Kidney (tissue), 14 donors: Measurements from ENCODE around the gene MSANTD1. TPM values are rescaled to one million over a fixed set of nuclear protein-coding genes. Genes with fewer than 3 reads are reported as not detected.

Experiments used
- DNase-seq, 5 donors: peaks; one replicate each; pipeline ENCODE4 v3.0.0-alpha.2; 2013 to 2020
- FAIRE-seq: peaks from 2 replicates; lab custom pipeline; 2012; peaks lifted over from hg19 to GRCh38; lab: Jason Lieb, UNC
- H3K27ac ChIP-seq, 2 donors: one replicate each; pipeline ENCODE4 v1.7.0; 2013; ENCODE audit warnings: low read depth in 2 of 2, low read length in 2 of 2, inconsistent platforms in 1 of 2
- H3K27me3 ChIP-seq: one replicate; pipeline ENCODE4 v1.7.1; 2013; ENCODE audit warnings: low read length, inconsistent platforms; ENCODE audit not compliant: control insufficient read depth, insufficient read depth
- H3K36me3 ChIP-seq, 3 donors: one replicate each; pipeline versions ENCODE4 v1.7.0 to v1.7.1; 2013; ENCODE audit warnings: low read length in 3 of 3, control low read depth in 1 of 3, inconsistent platforms in 1 of 3; ENCODE audit not compliant: insufficient read depth in 3 of 3, control insufficient read depth in 2 of 3
- H3K4me1 ChIP-seq, 3 donors: one replicate each; pipeline versions ENCODE4 v1.7.0 to v1.7.1; 2013; ENCODE audit warnings: low read length in 3 of 3, inconsistent platforms in 1 of 3, low read depth in 1 of 3; ENCODE audit not compliant: control insufficient read depth in 2 of 3, insufficient read depth in 2 of 3
- H3K4me3 ChIP-seq, 3 donors: one replicate each; pipeline versions ENCODE4 v1.7.0 to v1.8.1; 2013; ENCODE audit warnings: low read length in 3 of 3, control low read depth in 1 of 3, inconsistent platforms in 1 of 3
- H3K9ac ChIP-seq, 3 donors: one replicate each; pipeline versions ENCODE4 v1.7.0 to v1.7.1; 2013; ENCODE audit warnings: low read length in 3 of 3, control low read depth in 1 of 3, inconsistent platforms in 1 of 3
- H3K9me3 ChIP-seq, 3 donors: one replicate each; pipeline versions ENCODE4 v1.7.0 to v1.7.1; 2013; ENCODE audit warnings: low read length in 3 of 3, control low read depth in 1 of 3, inconsistent platforms in 1 of 3; ENCODE audit not compliant: control insufficient read depth in 2 of 3, insufficient read depth in 1 of 3
- CTCF ChIP-seq: IDR thresholded peaks from 3 replicates; pipeline ENCODE4 v1.5.1; 2012; ENCODE audit warnings: mild to moderate bottlenecking, moderate library complexity, borderline replicate concordance; ENCODE audit not compliant: insufficient read depth; ENCODE audit errors: extremely low read depth
- intact Hi-C: fragments of 100-400 bp; cut with DNase I; formaldehyde crosslinking; loops from one replicate; pipeline ENCODE4 v1.11.1; 2022
- polyA plus RNA-seq: library from polyadenylated mRNA; stranded (reverse); fragments of 350-450 nt; fragmentation: Illumina TruSeq; extraction: RNeasy Lipid Tissue Mini Kit (QIAGEN cat#74804); gene quantifications from one replicate; pipeline ENCODE4 v1.2.3, GENCODE V29; 2014; ENCODE audit warnings: low read depth, low replicate concordance; ENCODE audit not compliant: insufficient read depth
- total RNA-seq: library from RNA; stranded (reverse); fragmentation: NEBNext Ultra II Directional; extraction: Animal tissue kit (Norgen Biotek cat#: 25700); gene quantifications from one replicate; pipeline ENCODE4 v1.2.1, GENCODE V29; 2021
- donor health status: control.
- donor health status: control.
- donor health status: control.
- donor health status: control.
- donor health status: control.
- donor health status: DM: yes; HTN: yes; CAD: no.
- donor health status: Normal renal cell carcinoma (clear cell type).

The MSANTD1 gene
- total and polyA plus RNA-seq, 2 donors from 2014 or later, result 0.91 TPM; not detected in 1

GRCh38 chr4:3291411-3291968 is 42.5 kb downstream of the MSANTD1 start:
- Histone ChIP-seq H3K4me1 (peaks cover 0 to 8% (median 5%) of the 10 kb centered on the region in 3 donors), H3K27ac (peak overlapping the region; percentile 89 to 91), H3K4me3 (peak overlapping the region; percentile 36 to 75 (median 73)), H3K9me3 (no peaks in the 10 kb centered on the region), H3K36me3 (no peaks in the 10 kb centered on the region), H3K9ac (peak overlapping the region in 2 of 3 donors; percentile 4 to 70), H3K27me3 (no peaks in the 10 kb centered on the region)
- intact Hi-C loops, result no loop called here
- FAIRE-seq (no peak), DNase-seq (peak in 1 of 5 donors; percentile 82)
- TF ChIP-seq CTCF, result no peak

- no peaks in the 10 kb centered on the region for H3K27me3 ChIP-seq
- no peak for FAIRE-seq
- peak; percentile 49 to 90 (median 62) for DNase-seq
- H3K4me1 ChIP-seq, result peaks cover 0 to 8% (median 5%) of the 10 kb centered on the region in 3 donors
- peak overlapping the region; percentile 4 to 70 (median 51) for H3K9ac ChIP-seq
- H3K36me3 ChIP-seq, result no peaks in the 10 kb centered on the region
- no peak for TF ChIP-seq CTCF
- H3K9me3 ChIP-seq, result no peaks in the 10 kb centered on the region
- H3K27ac ChIP-seq, result peak overlapping the region; percentile 89 to 91
- peak overlapping the region; percentile 64 to 75 (median 73) for H3K4me3 ChIP-seq
- intact Hi-C loops, result no loop called here
Measured at GRCh38 chr4:3291969-3292570, 43.1 kb downstream of the MSANTD1 start.

GRCh38 chr4:3292571-3293400 is 43.8 kb downstream of the MSANTD1 start, which contains the start of gene RGS12:
TSS of gene RGS12 (plus strand) at chr4:3293021. CDS start at chr4:3316171, 23,150 bp downstream.
- Histone ChIP-seq H3K4me3 (peak within 1 kb of the TSS; percentile 64 to 75 (median 73)), H3K4me1 (peaks cover 0 to 8% (median 5%) of the 10 kb centered on the region in 3 donors), H3K36me3 (no peaks in the 10 kb centered on the region), H3K27me3 (no peaks in the 10 kb centered on the region), H3K27ac (peak within 1 kb of the TSS; percentile 89 to 91), H3K9ac (peak within 1 kb of the TSS; percentile 4 to 73 (median 51)), H3K9me3 (no peaks in the 10 kb centered on the region)
- FAIRE-seq, result no peak
- TF ChIP-seq CTCF, result no peak
- DNase-seq, result peak; percentile 95 to 98 (median 96)
- intact Hi-C loops, result no loop called here
